GM10248 (cell line): ENCODE results near the gene NGEF.
"Not testable (repeated sequence)": the region's sequence is repeated elsewhere in the genome, so short reads cannot be mapped to it uniquely, and the experiment has no call there.

Source experiments
- CTCF ChIA-PET: fragments of 300-600 bp; sonication (Branson Sonifier 250); formaldehyde crosslinking; extraction: SDS; loops from one replicate; lab custom pipeline; 2021; ENCODE audit warnings: antibody characterized with exemption; lab: Yijun Ruan, JAX
- POLR2A ChIA-PET: fragments of 350-650 bp; sonication (Branson Sonifier 250); formaldehyde crosslinking; extraction: SDS; loops from one replicate; lab custom pipeline; 2020; ENCODE audit warnings: antibody characterized with exemption; lab: Yijun Ruan, JAX
- DNase-seq: peaks from one replicate; pipeline ENCODE4 v3.0.0; 2012; ENCODE audit errors: extremely low spot score
- CTCF ChIP-seq: IDR thresholded peaks from 2 replicates; pipeline ENCODE4 v1.5.1; 2012; ENCODE audit warnings: mild to moderate bottlenecking, low read depth; ENCODE audit errors: extremely low read depth, missing control alignments, control extremely low read depth

NGEF gene

GRCh38 chr2:233053928-233054784 lies 41.1 kb upstream of the NGEF start:
- POLR2A ChIA-PET: no interaction called here
- CTCF ChIA-PET: interaction anchor here (0.6 to 4.0 kb wide), 80 partner anchors 9 to 441 kb away, joined by 3 to 34 read pairs (median 4); partner anchors contain the start of genes ATG16L1, NEU2 and SNORC
- DNase-seq: peak; percentile 89
- peak; percentile 90 for TF ChIP-seq CTCF

DNA sequence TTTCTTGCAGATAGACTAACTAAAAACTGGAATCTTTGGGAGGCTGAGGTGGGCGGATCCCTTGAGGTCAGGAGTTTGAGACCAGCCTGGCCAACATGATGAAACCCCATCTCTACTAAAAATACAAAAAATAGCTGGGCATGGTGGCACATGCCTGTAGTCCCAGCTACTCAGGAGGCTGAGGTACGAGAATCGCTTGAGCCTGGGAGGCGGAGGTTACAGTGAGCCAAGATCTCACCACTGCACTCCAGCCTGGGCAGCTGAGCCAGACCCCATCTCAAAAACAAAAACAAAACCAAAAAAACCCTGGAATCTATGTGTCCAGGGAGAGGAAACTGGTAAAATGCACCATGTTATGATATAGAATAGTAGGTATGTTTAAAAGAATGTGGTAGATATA lies 39.5 kb upstream of the NGEF start:
- CTCF ChIA-PET: interaction anchor here (1.1 to 4.0 kb wide), 13 partner anchors 7 to 281 kb away, joined by 3 to 34 read pairs (median 8); partner anchors contain the start of genes INPP5D and SNORC
- POLR2A ChIA-PET, DNase-seq: not testable (repeated sequence)

- no peak for DNase-seq
- ChIA-PET POLR2A (no interaction called here), CTCF (interaction anchor here (1.0 to 3.9 kb wide), 4 partner anchors 9 to 203 kb away, joined by 3 to 22 read pairs (median 6); partner anchors contain the start of gene INPP5D)
- TF ChIP-seq CTCF: no peak
Observed at GRCh38 chr2:233051241-233052149, 38.4 kb upstream of the NGEF start.

- no peak for TF ChIP-seq CTCF
- CTCF ChIA-PET: interaction anchor here (0.8 to 4.1 kb wide), 5 partner anchors 12 to 207 kb away, joined by 3 to 20 read pairs (median 5); partner anchors contain the start of genes ATG16L1 and INPP5D
- no peak for DNase-seq
- POLR2A ChIA-PET: no interaction called here
Observed at GRCh38 chr2:233049194-233049761, 36.2 kb upstream of the NGEF start.

DNA sequence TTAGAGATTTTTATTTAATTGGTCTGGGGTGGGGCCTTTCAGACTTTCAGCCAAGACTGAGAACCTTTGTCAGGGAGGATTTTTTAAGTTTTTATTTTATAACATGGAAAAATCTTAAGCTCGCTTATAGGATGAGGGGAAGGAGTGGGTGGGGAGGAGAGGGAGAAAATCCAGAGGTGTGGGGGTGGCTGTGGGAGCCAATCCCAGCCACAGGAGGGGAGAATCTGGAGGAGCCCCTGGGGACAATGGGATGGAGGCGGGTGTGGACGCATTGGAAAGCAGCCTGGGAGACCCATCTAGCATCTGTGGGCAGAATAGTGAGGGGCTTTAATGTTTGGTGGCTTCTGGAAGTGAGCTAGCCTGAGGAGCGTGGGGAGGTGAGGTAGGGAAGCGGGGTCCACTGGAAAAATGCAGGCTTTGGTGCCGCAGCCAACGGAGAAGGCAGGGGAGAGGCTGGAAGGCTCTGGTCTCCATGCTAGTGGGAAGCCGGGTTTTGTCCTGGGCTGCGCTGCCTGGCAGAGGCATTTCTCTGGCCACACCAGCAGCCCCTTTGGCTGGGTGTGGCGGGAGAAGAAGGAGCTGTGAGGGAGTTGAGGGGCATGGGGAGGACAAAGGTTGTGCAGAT lies 35.6 kb upstream of the NGEF start:
- no peak for DNase-seq
- POLR2A ChIA-PET: no interaction called here
- TF ChIP-seq CTCF: no peak
- CTCF ChIA-PET: interaction anchor here (1.1 to 4.1 kb wide), 11 partner anchors 8 to 207 kb away, joined by 3 to 20 read pairs (median 5); partner anchors contain the start of gene INPP5D

DNA sequence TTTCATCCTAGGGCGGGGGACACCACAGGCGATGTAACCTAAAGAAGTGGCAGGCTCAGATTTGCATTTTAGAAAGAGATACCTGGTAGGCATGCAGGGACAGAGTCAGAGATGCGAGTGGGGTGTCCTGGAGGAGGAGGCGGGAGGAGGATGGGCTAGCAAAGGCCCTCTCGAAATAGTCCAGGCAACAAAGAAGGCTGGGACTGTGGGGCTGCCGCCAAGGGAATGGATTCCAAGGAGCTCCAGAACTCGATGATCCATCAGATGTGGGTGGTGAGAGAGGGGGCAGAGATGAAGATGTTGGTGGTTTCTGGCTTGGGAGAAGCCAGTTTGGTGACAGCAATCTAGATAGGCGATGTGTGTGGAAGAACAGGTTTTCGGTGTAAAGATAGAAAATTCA lies 34.6 kb upstream of the NGEF start:
- CTCF ChIA-PET: interaction anchor here (0.9 to 4.1 kb wide), 12 partner anchors 8 to 206 kb away, joined by 3 to 20 read pairs (median 4); partner anchors contain the start of gene INPP5D
- POLR2A ChIA-PET: no interaction called here
- no peak for TF ChIP-seq CTCF
- no peak for DNase-seq
